ENCODE data around the gene FOXK2.

FOXK2 gene

DNA sequence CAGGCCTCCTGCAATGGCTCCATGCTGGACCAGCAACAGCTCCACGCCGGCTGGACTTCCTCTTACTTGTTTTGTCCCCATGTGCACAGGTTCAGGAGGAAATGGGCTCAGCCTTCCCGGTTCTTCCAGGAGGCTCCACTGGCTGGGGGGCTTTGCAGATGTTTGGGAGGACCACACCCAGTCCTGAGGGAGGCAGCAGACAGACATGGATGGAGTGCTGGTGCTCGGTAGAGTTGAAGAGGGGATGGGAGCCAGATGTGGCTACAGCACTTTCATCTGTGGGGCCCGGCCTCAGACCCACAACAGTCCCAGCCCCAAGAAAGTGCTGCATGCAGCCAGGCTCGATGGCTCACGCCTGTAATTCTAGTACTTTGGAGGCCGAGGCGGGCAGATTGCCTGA is 39.2 kb upstream of the FOXK2 start:
- TF ChIP-seq, protein P1, sequence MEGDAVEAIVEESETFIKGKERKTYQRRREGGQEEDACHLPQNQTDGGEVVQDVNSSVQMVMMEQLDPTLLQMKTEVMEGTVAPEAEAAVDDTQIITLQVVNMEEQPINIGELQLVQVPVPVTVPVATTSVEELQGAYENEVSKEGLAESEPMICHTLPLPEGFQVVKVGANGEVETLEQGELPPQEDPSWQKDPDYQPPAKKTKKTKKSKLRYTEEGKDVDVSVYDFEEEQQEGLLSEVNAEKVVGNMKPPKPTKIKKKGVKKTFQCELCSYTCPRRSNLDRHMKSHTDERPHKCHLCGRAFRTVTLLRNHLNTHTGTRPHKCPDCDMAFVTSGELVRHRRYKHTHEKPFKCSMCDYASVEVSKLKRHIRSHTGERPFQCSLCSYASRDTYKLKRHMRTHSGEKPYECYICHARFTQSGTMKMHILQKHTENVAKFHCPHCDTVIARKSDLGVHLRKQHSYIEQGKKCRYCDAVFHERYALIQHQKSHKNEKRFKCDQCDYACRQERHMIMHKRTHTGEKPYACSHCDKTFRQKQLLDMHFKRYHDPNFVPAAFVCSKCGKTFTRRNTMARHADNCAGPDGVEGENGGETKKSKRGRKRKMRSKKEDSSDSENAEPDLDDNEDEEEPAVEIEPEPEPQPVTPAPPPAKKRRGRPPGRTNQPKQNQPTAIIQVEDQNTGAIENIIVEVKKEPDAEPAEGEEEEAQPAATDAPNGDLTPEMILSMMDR (IDR thresholded peaks at IDR 0.05): no peak
- Histone ChIP-seq H3K27ac (no peak overlapping the region), H3K4me3 (no peak overlapping the region)
- no peak for DNase-seq (ENCODE audit: low spot score)

DNA sequence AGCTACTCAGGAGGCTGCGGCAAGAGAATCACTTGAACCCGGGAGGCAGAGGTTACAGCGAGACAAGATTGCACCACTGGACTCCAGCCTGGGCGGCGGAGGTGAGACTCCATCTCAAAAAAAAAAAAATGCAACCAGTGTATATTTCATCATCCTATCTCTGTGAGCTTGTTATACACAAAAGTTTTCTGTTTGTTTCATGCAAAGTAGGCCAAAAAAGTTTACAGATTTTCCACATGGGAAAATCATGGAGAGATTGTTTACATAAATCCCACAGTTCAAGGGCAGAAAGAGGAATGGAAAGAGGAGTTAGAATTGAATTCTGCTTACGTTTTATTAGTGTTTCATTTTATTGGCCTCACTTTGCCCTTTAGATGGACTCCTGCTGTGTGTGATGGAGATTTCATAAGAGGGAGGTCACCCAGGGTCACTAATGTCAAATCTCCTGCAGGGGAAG is 36.3 kb upstream of the FOXK2 start:
- DNase-seq (ENCODE audit: low spot score): no peak
- TF ChIP-seq, protein P1 (IDR thresholded peaks at IDR 0.05): no peak
- Histone ChIP-seq H3K27ac (no peak overlapping the region), H3K4me3 (no peak overlapping the region)

DNA sequence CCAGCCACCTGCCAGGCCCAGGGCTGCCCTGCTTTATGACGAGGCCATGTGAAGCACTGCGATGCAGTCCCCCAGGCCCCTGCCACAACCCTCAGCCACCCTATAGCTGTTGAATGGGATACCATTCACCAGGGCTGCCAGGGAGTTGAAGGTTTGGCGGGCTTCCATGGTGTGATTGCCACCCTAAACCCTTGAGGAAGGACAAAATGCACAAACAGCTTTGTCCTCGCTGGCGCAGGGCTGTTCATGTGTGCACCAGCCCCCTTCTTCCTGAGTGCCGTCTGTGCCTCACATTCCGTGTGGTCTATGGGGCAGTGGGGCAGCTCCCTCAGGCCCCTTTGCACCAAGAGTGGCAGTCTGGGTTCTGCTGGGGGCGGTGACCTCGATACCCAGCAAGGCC is 35.7 kb upstream of the FOXK2 start:
- Histone ChIP-seq H3K27ac (no peak overlapping the region), H3K4me3 (no peak overlapping the region)
- DNase-seq (ENCODE audit: low spot score): no peak
- TF ChIP-seq, protein P1 (IDR thresholded peaks at IDR 0.05): no peak

DNA sequence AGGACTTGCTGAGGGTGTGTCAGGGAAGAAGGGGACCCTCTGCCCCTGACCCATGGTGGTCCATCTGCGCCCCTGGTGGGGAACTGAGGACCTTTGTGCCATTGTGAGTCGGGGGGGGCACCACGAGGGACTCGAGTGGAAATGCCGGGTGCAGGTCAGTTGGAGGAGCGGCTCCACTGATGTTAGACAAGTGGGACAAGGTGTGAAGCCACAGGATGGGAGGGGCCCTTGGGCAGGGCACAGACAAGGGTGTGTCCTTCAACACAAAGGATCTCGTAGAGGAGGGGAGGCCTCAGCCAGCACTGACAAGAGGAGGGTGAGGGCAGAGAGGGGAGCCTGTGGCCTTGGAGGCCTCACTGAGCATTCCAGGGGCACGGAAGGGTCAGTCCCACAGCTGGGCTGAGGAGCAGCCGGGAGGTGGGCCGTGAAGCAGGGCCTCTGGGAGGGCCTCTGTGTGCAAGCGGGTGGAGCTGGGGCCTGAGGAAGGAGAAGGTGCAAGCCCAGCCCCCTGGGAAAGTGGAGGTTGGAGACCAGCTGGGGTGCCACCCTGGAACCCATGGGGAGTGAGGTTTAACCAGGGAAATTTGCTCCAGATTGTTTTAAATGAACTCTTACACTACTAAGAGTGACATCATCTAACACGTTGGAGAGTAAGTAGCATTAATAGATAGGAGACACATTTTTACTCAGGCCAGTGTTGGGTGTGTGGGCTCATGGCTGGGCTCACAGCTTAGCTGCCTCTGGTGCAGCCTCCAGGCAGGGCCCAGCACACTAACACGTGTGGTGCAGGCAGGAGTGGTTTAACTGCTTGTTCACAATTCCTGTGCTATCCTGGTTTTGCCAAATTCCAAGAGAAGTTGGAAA is 33.1 kb upstream of the FOXK2 start:
- H3K27ac ChIP-seq: no peak overlapping the region

DNA sequence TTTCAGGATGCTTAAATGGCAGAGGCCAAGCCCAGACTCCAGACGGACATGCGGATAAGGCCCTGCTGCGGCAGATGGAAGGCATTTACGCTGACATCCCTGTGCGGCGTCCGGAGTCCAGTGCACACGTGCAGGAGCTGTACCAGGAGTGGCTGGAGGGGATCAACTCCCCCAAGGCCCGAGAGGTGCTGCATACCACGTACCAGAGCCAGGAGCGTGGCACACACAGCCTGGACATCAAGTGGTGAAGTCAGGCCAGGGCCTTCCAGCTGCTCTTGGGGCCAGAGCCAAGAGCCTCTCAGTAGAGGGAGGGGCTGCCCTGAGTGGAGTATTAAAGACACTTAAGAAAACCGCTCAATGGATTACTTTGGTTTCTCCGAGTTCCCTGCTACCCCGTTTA is 31.6 kb upstream of the FOXK2 start:
- TF ChIP-seq, protein P1 (IDR thresholded peaks at IDR 0.05): no peak
- H3K4me3 ChIP-seq: no peak overlapping the region
- DNase-seq (ENCODE audit: low spot score): no peak
- H3K27ac ChIP-seq: peak overlapping the region; percentile 92 to 97

More for the DNA sequence above, 33.1 kb upstream of the FOXK2 start:
- H3K4me3 ChIP-seq: no peak overlapping the region
- TF ChIP-seq, protein P1 (IDR thresholded peaks at IDR 0.05): no peak
- DNase-seq (ENCODE audit: low spot score): no peak

DNA sequence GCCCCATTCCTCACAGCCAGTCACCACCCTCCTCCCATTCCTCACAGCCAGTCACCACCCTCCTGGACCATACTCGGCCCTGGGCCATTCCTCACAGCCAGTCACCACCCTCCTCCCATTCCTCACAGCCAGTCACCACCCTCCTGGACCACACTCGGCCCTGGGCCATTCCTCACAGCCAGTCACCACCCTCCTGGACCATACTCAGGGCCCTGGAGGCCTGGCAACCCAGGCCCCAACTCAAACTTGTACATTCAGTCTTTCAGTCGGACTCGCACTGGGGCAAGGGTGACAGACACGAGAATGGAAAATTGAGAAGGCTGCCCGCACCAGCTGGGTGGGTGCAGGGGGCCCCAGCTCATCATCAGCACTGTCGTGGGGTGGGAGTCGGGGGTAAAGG is 30.4 kb upstream of the FOXK2 start:
- DNase-seq (ENCODE audit: low spot score): peak; percentile 93
- Histone ChIP-seq H3K4me3 (no peak overlapping the region), H3K27ac (peak overlapping the region; percentile 92 to 97)
- TF ChIP-seq, protein P1 (IDR thresholded peaks at IDR 0.05): no peak
